Measurements from ENCODE around the gene EMILIN2.
"Not testable (repeated sequence)": the region's sequence is repeated elsewhere in the genome, so short reads cannot be mapped to it uniquely, and the experiment has no call there.

Gene EMILIN2

DNA sequence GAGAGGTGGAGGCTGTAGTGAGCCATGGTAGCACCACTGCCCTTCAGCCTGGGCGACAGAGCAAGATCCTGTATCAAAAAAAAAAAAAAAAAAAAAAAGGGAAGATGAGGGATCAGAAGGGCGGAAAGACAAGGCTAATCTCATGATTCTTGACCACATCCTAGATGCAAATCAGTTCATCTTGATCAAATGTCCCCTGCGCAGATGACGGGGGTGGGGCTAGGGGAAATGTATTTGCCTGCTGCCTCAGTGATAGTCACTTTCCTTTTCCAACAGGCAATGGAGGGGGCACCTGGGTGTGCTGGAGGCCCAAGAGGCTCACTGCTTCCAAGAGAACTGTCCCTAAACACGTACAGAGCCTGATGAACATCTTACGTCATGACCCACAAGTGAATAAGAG lies 3.7 kb upstream of the EMILIN2 start:
- DNase-seq (ENCODE audit: low read depth in 3 of 3, low spot score in 1 of 3): no peak

DNA sequence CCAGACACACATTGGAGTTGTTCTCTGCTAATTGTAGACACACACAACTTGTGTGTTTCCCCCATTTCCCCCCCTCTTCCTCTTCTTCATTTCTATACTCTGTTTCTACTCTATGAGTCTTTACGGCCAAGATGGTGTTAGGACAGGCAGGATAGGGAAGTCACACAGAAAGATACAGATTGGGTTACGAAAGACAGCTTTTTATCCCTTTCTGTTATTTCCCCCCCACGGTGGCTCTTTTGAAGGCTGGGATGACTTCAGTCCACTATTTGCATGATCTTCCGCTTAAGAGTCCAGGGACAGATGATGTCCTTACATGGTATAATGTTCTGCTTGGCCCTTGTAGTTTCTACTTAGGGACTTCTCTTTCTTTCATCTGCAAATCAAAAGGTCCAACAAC lies 1.6 kb upstream of the EMILIN2 start:
- DNase-seq (ENCODE audit: low read depth in 3 of 3, low spot score in 1 of 3): no peak

DNA sequence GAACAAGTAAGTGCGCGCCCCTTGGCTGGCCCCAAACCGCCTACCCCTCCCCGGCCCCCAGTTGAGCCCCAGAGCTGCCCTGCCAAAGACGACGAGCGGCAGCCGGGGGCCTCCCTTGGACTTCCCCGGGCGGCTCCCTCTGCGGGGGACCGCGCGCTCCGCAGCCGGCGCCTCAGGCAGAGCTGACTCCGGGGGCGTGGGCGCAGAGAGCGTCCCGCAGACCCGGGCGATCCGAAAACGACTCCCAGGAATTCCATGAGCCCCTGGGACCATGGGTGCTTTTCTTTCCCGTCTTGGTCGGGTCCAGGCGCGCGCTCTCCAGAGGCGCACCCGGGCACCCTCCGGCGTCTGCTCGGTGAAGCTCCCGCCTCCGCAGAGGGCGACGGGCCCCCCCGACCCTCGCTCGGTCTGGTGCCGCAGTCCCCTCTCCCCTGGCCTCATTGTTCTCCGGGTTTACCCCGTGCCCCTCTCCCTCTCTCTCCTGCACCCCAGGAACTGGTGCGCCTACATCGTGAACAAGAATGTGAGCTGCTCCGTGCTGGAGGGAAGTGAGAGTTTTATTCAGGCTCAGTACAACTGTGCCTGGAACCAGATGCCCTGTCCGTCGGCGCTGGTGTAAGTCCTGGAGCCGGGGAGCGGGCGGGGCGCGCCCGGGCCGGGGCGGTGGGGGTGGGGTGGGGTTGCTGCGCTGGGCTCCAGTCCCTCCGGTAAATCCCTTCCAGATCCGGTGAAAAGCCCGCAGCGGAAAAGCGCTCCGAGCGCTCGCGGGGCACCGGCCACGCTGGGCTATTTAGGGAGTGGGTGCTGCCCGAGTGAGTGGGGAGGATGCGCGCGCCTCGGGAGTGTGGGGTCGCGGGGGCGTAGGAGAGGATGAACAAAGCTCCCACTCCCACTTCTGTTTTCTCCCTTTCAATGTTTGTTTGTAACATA lies 776 bp downstream of the EMILIN2 start:
- DNase-seq (ENCODE audit: low read depth in 3 of 3, low spot score in 1 of 3): no peak

DNA sequence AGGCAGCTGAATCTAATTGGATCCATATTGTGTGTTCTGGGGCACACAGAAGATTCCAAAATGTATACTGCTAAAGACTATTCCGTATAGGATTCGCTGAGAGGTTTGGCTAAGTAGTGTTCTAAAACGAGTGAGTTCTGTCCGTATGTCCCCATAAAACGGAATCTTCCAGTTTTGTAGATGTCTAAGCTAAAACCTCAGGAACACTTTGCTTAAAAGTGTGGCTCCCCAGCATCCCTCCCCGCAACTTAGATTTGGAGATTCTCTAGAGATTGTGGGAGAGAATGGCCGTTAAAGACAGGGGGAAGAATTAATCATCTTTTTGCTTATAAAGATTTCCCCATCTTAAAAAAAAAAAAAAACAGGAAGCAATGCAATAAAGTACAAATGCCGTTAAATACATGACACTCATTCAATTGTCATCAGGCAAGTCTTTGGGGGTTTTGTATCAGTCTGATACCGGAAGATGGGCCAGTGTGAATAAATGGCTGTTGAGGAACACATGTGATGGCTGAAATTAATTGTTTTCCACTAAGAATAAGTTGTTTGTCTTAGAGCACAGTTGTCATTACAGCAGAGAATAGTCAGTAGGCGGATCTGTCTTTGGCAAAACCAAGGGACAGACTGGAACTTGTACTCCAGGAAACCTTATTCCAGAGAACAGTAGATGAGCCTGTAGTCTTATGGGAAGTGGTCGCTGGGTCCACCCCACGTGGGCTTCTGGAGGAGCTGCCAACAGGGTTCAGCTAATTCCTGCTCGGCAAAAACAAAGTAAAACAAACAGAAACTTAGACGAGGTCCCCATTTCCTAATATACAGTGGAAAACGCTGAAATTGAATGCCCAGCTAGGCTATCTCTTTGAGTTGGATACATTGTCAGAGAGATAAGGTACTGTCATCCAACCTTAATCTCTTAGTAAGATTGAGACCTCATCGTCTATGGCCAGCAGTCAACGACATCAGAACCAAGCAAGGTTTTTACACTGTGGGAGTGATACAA lies 1.7 kb downstream of the EMILIN2 start:
- DNase-seq (ENCODE audit: low read depth in 3 of 3, low spot score in 1 of 3): no peak

DNA sequence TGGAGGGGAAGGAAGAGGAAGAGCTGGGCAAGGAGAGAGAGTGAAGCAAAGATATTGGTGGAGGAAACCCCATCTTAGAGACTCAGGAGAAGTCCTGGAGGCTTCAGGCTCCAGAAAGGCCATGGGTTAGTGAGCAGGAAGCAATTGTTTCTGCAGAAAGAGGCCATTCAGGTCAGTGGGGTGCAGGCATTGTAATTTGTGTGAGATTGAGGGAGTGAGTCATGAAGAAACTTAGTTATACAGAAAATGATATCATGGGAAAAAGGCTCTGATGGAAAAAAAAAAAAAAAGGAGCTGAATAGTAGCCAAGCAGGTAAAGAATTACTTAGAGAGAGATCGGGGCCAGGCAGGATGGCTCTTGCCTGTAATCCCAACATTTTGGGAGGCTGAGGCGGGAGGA lies 4.0 kb downstream of the EMILIN2 start:
- no peak for DNase-seq (ENCODE audit: low read depth in 3 of 3, low spot score in 1 of 3)

DNA sequence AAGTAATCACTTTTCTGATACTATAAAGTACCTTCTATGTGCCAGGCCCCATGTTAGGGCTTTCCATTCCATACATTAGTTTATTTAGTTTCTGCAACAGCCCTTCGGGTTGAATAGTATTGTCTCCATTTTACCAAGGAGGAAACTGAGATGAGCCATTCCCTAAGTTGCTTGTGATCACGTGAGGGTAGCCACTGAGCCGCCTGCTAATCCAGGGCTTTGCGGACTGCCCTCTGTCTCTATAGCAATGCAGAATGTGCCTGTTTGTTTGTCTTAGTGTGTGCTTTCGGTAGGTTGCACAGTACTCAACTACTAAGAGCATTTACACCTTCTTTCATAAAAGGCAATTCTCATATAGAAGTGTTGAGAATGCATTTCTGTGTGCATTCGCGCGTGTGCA lies 5.0 kb downstream of the EMILIN2 start:
- no peak for DNase-seq (ENCODE audit: low read depth in 3 of 3, low spot score in 1 of 3)

DNA sequence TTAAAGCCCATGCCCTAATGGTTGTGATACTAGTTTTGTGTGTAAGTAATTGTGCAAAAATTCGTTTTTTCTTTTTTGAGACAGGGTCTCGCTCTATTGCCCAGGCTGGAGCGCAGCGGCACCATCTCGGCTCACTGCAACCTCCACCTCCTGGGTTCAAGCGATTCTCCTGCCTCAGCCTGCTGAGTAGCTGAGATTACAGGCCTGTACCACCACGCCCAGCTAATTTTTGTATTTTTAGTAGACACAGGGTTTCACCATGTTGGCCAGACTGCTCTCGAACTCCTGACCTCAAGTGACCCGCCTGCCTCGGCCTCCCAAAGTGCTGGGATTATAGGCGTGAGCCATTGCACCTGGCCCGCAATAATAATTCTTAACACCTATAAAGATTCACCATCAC lies 5.7 kb downstream of the EMILIN2 start:
- DNase-seq (ENCODE audit: low read depth in 3 of 3, low spot score in 1 of 3): not testable (repeated sequence)

DNA sequence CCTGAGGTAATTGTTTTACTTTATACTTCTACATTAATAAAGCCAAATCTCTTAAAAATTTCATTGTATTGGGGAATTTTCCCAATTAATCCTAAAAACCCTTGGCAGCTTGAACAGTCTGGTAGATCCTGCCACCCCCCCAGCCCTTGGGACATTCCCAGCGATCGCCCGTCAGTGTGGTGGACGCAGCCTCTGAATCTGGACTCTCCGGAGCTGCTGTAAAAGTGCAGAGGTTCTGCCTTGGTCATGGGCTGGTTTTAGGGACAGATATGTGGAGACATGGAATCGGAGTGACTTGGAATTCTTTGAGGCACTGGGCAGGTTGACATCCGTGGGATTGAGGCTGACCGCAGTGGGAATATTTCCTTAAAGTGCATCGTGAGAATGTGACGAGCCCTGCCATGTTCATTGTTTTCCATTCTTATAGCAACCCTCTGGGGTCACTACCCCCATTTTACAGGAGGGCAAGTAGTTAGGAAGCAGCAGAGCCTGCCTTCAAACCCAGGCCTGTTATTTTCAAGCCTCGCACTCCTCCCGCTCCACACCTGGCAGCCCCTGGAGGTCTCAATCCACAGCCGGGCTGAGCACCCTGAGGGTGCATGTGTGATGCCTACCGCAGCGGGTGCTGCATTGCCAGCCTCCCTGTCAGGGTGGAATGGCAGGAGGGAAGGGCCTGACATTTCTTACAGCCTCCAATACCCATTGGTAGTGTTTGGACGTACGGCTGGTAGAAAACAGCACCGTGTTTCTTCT lies 6.5 kb downstream of the EMILIN2 start:
- DNase-seq (ENCODE audit: low read depth in 3 of 3, low spot score in 1 of 3): no peak

DNA sequence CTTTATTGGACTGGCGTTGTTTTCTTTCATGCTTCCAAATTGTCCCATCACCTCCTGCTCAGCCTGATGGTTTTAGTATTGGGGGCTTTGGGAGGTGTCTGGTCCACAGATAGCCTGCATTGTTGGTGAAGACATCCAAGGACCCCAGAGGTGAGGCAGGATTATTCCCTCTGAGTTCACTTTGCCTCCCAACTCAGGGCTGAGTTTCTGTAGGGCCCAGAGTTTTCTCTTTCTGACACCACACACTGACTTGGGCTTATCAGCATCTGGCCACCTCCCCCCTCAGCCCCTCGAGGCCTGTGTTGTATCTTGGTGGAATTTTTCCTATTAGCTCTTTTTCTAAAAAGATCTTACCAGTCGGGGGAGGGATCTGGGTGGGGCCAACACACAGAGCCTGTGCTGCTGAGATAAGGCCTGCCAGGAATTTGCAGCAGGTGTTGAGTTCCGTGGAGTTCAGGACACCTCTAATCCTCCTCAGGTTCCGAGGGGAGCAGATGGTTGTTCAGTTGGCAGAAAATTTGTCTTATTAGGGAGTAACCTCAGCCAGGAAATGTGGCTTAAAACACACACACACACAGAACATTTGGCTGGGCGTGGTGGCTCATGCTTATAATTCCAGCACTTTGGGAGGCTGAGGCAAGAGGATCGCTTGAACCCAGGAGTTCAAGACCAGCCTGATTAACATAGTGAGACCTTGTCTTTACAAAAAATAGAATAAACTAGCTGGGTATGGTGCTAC lies 7.3 kb downstream of the EMILIN2 start:
- no peak for DNase-seq (ENCODE audit: low read depth in 3 of 3, low spot score in 1 of 3)

DNA sequence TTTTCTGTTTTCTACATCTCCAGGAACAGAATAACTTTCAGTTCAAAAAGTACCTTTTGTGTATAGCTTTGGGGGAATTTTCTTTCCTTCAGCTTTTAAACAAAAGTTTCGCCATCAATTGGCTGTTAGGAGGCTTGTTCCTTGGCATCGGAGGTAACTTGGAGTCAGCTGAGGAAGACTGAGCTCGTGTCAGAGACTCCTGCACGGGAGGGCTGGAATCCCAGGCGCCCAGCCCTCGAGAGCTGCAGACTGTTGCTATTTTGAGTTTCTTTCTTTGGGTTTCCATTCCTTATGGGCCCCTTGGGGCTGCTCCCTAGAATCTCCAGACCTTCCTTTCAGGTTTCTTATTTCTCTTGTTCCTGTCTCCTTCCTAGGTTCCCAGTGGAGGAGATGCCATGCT lies 8.1 kb downstream of the EMILIN2 start:
- DNase-seq (ENCODE audit: low read depth in 3 of 3, low spot score in 1 of 3): no peak

DNA sequence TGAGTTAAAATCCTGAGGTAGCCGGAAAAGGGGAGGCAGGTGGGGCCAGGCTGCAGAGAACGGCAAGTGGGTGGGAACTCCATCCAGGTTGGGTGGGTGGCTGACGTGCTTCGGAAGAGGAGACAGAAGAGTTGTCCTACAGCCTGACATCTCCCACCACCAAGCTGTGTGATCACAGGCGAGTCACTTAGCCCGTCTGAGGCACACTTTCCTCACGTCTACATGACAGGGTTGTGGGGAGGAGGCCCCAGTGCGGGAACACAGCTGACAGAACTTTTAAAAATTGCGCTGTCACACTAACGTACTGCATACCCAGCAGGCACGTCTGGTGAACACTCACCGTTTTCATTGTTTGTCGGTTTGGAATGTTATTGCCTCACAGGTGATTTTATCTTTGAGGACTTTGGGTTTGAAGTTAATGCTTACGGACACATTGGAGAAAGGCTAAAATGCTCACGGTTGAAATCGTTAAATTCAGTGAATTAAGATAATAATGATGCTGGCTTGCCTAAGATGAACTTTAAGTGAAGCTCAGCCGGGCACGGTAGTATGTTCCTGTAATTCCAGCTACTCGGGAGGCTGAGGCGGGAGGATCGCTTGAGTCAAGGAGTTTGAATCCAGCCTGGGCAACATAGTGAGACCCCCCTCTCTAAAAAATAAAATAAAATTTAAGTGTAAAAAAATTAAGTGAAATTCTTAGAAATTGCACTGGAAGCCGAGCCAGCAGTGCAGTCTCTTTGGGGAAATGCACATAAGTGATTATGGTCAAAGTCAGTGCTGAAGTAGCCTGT lies 8.9 kb downstream of the EMILIN2 start:
- no peak for DNase-seq (ENCODE audit: low read depth in 3 of 3, low spot score in 1 of 3)

DNA sequence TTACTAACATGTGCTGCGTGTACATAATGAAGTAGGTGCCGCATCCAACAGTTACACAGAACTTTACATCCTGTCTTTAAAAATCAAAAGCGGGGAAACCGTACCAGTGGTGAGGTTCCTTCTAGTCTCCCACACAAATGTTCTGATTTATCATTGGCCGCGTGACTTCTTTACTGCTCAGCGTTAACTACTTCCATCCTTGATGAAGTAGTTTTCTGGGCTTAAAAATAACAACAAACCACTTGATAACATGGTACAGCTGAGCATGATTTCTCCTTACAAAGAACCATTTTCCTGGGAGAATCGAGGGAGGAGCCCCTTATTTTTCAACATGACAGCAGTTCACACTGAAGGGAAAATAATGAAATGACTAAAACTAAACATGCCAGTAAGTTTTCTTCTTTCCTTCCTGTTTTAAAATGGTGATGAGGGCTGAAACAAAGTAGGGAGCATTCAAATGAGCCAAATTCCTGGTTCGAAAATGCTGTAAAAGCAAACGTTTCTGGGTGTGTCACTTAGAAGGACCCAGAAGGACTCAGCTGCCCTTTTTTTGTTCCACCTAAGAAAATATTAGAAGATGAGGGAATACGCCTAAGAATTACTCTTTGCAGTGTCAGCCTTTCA lies 9.9 kb downstream of the EMILIN2 start:
- DNase-seq (ENCODE audit: low read depth in 3 of 3, low spot score in 1 of 3): no peak

DNA sequence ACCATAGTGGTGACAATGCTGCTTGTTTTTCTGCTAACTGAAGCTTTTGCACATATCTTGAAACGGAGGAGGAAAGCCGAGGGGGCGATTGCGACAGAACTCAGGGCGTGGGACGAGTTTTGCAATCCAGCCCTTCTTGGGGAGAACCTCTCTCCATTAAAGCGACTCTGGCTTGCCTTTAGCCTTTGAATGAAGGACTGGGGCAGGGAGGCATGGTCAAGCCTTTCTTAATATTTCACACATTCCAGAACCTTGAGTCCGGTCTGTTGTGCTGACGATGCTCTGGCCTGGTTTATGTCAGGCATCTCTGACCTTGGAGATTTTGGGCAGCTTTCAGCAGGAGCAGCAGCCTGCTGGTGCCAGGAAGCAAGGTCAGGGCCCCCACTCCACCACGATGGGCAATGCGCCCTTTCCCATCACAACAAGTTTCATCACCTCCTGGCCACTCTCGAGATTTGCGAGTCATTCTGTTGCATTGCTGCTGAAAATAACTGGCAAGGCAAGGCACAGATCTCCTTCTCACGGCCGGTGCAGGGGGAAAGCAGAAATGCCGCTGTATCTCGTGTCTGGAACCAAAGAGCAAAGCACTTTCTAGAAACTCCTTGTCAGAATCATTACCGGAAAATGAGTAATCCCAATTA lies 10.8 kb downstream of the EMILIN2 start:
- no peak for DNase-seq (ENCODE audit: low read depth in 3 of 3, low spot score in 1 of 3)

DNA sequence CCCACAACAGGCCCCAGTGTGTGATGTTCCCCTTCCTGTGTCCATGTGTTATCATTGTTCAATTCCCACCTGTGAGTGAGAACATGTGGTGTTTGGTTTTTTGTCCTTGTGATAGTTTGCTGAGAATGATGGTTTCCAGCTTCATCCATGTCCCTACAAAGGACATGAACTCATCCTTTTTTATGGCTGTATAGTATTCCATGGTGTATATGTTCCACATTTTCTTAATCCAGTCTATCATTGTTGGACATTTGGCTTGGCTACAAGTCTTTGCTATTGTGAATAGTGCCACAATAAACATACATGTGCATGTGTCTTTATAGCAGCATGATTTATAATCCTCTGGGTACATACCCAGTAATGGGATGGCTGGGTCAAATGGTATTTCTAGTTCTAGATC lies 13.6 kb downstream of the EMILIN2 start:
- DNase-seq (ENCODE audit: low read depth in 3 of 3, low spot score in 1 of 3): not testable (repeated sequence)

DNA sequence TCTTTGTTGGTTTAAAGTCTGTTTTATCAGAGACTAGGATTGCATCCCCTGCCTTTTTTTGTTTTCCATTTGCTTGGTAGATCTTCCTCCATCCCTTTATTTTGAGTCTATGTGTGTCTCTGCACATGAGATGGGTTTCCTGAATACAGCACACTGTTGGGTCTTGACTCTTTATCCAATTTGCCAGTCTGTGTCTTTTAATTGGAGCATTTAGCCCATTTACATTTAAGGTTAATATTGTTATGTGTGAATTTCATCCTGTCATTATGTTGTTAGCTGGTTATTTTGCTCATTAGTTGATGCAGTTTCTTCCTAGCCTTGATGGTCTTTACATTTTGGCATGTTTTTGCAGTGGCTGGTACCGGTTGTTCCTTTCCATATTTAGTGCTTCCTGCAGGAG lies 17.2 kb downstream of the EMILIN2 start:
- not testable (repeated sequence) for DNase-seq (ENCODE audit: low read depth in 3 of 3, low spot score in 1 of 3)

DNA sequence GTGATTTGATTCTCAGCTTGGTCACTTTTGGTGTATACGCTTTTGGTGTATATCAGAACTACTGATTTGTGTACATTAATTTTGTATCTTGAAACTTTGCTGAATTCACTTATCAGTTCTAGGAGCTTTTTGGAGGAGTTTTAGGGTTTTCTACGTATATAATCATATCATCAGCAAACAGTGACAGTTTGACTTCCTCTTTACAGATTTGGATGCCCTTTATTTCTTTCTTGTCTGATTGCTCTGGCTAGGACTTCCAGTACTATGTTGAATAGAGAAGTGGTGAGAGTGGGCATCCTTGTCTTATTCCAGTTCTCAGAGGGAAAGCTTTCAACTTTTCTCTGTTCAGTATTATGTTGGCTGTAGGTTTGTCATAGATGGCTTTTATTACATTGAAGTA lies 19.7 kb downstream of the EMILIN2 start:
- DNase-seq (ENCODE audit: low read depth in 3 of 3, low spot score in 1 of 3): not testable (repeated sequence)

DNA sequence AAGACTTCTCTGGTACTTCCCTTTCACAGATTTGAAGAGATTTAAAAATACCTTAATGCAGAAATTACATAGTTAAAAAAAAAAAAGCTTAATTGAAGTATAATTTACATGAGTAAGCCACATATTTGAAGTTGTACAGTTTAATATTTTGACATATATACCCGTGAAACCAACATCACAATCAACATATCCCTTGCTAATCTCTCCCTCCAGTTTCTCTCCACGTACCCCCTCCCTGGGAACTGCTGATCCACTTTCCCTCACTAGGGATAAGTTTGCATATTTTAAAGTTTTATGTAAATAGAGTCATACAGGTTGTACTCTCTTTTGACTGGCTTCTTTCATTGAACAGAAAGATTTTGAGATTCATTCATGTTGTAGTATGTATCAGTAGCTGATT lies 22.4 kb downstream of the EMILIN2 start:
- no peak for DNase-seq (ENCODE audit: low read depth in 3 of 3, low spot score in 1 of 3)

DNA sequence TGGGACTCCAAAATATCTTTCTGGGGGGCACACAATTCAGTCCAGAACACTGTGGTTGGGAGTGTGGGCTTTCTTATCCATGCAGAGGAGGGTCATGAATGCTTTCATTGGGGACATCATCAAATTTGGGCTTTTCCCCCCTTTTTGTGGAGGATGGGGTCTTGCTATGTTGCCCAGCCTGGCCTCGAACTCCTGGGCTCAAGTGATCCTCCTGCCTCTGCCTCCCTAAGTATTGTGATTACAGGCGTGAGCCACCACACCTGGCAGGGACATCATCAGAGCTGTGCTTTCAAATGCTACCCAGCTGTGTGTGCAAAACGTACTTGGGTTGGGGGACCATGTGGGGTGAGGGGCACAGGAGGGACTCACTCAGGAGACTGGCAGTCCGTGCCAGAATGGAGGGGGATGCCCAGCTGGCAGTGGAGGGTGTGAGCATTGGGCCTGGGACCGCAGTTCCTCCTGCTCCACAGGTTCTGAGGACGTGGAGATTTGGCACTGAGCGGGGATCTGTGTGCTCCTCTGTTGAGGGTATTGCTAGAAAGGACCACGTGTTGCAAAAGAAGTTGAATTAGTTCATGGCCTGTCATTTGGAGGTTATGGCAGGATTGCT lies 24.4 kb downstream of the EMILIN2 start:
- DNase-seq (ENCODE audit: low read depth in 3 of 3, low spot score in 1 of 3): no peak

Data from stimulated activated CD4-positive, alpha-beta T cell treated with anti-CD3 and anti-CD28 coated beads, TNF-alpha, amount 100 ng/mL, for 1 hour (primary cell).